Caco-2 (cell line): ENCODE results near the gene UTF1. TPM values are rescaled to one million over a fixed set of nuclear protein-coding genes. Genes with fewer than 3 reads are reported as not detected.

ENCODE experiments used
- BruUV-seq: library from RNA; stranded (reverse); fragments of 400-500 nt; replicated peaks from 2 replicates; lab custom pipeline; 2021; lab: Mats Ljungman, UMichigan
- CTCF ChIA-PET: fragments of 300-600 bp; sonication (Branson Sonifier 250); formaldehyde crosslinking; loops from one replicate; lab custom pipeline; 2022; ENCODE audit warnings: antibody characterized with exemption; lab: Charles Lee
- POLR2A ChIA-PET: fragments of 300-600 bp; sonication (Branson Sonifier 250); formaldehyde crosslinking; loops from one replicate; lab custom pipeline; 2022; ENCODE audit warnings: antibody characterized with exemption; lab: Charles Lee
- DNase-seq, 2 experiments: peaks; one replicate each; pipeline versions ENCODE4 v3.0.0 to v3.0.0-alpha.2; 2020 to 2022
- H3K27me3 ChIP-seq: replicated peaks from 2 replicates; pipeline ENCODE4 v1.6.0; 2011; ENCODE audit warnings: low read length; ENCODE audit not compliant: control insufficient read depth, insufficient read depth
- H3K36me3 ChIP-seq: 2 replicates; pipeline ENCODE4 v1.5.1; 2011; ENCODE audit warnings: low read length; ENCODE audit not compliant: control insufficient read depth, insufficient read depth
- H3K4me1 ChIP-seq: fragments of 250-450 bp; sonication (Bioruptor Pico); 2 replicates; pipeline ENCODE4 v1.5.1; 2020; ENCODE audit warnings: mild to moderate bottlenecking
- H3K4me3 ChIP-seq: 2 replicates; pipeline ENCODE4 v1.5.1; 2011; ENCODE audit warnings: low read depth, mild to moderate bottlenecking, control low read depth, low read length
- H3K9me3 ChIP-seq: fragments of 250-450 bp; sonication (Bioruptor Pico); 2 replicates; pipeline ENCODE4 v1.5.1; 2020; ENCODE audit warnings: mild to moderate bottlenecking, moderate library complexity
- H3K27ac Mint-ChIP-seq: one replicate; pipeline ENCODE4 v1.8.0; 2022; ENCODE audit warnings: mixed read lengths; ENCODE audit not compliant: unreplicated experiment
- H3K27me3 Mint-ChIP-seq: one replicate; pipeline ENCODE4 v1.8.0; 2022; ENCODE audit warnings: mixed read lengths; ENCODE audit not compliant: insufficient read depth, unreplicated experiment
- H3K36me3 Mint-ChIP-seq: one replicate; pipeline ENCODE4 v1.8.0; 2022; ENCODE audit warnings: mild to moderate bottlenecking, mixed read lengths; ENCODE audit not compliant: insufficient read depth, unreplicated experiment
- H3K4me1 Mint-ChIP-seq: one replicate; pipeline ENCODE4 v1.8.0; 2022; ENCODE audit warnings: low read depth, mixed read lengths; ENCODE audit not compliant: unreplicated experiment
- H3K4me3 Mint-ChIP-seq: one replicate; pipeline ENCODE4 v1.8.0; 2022; ENCODE audit warnings: mild to moderate bottlenecking, moderate library complexity, mixed read lengths; ENCODE audit not compliant: unreplicated experiment
- H3K9me3 Mint-ChIP-seq: one replicate; pipeline ENCODE4 v1.8.0; 2022; ENCODE audit warnings: mixed read lengths; ENCODE audit not compliant: unreplicated experiment
- CTCF ChIP-seq, 2 experiments: fragments of 200-600 bp in 1 of 2; IDR thresholded peaks; 1 replicate in 1 of 2; 2 replicates in 1 of 2; pipeline versions ENCODE4 v1.5.1 to v1.8.0; 2011 to 2022; ENCODE audit warnings: antibody characterized with exemption in 1 of 2, control low read depth in 1 of 2, inconsistent platforms in 1 of 2, low read depth in 1 of 2, low read length in 1 of 2, mild to moderate bottlenecking in 1 of 2, moderate library complexity in 1 of 2; ENCODE audit not compliant: insufficient read depth in 1 of 2, severe bottlenecking in 1 of 2, unreplicated experiment in 1 of 2
- intact Hi-C: fragments of 100-400 bp; cut with micrococcal nuclease; formaldehyde crosslinking; loops from one replicate; pipeline ENCODE4 v1.10.0; 2022; ENCODE audit not compliant: unreplicated experiment
- total RNA-seq: library from RNA; stranded (reverse); gene quantifications from 2 replicates; pipeline ENCODE4 v1.2.3, GENCODE V29; 2022

UTF1 gene
- total RNA-seq, 1 experiment from 2014 or later = not detected

- POLR2A ChIA-PET = no interaction called here
- no peaks in the 10 kb centered on the region for H3K36me3 Mint-ChIP-seq
- Histone ChIP-seq H3K4me3 (no peak overlapping the region), H3K9me3 (peaks cover 5% of the 10 kb centered on the region; the same call in 1 of the 2 replicates), H3K4me1 (no peaks in the 10 kb centered on the region), H3K36me3 (no peaks in the 10 kb centered on the region), H3K27me3 (peaks cover 2% of the 10 kb centered on the region; the same call in 1 of the 2 replicates)
- no peak for DNase-seq
- no peak overlapping the region for H3K4me3 Mint-ChIP-seq
- intact Hi-C loops = no loop called here
- no peak overlapping the region for H3K27ac Mint-ChIP-seq
- TF ChIP-seq CTCF (IDR thresholded peaks at IDR 0.05; ENCODE audit: insufficient read depth in 1 of 2, low read depth in 1 of 2, low read length in 1 of 2, severe bottlenecking in 1 of 2, unreplicated experiment in 1 of 2) = no peak
- CTCF ChIA-PET = no interaction called here
- peaks cover 4% of the 10 kb centered on the region for H3K27me3 Mint-ChIP-seq
- no peaks in the 10 kb centered on the region for H3K4me1 Mint-ChIP-seq
- BruUV-seq = no TSS peak
- no peaks in the 10 kb centered on the region for H3K9me3 Mint-ChIP-seq
These were observed 20.9 kb upstream of the UTF1 start for GRCh38 chr10:133209117-133209516.

GRCh38 chr10:133209641-133210040 is 20.4 kb upstream of the UTF1 start:
- BruUV-seq = no TSS peak
- Histone ChIP-seq H3K36me3 (no peaks in the 10 kb centered on the region), H3K4me3 (no peak overlapping the region), H3K27me3 (peaks cover 2% of the 10 kb centered on the region; the same call in 1 of the 2 replicates), H3K4me1 (no peaks in the 10 kb centered on the region), H3K9me3 (peaks cover 5% of the 10 kb centered on the region; the same call in 1 of the 2 replicates)
- Mint-ChIP-seq H3K4me1 (no peaks in the 10 kb centered on the region), H3K36me3 (no peaks in the 10 kb centered on the region), H3K4me3 (no peak overlapping the region), H3K27ac (no peak overlapping the region), H3K27me3 (peaks cover 4% of the 10 kb centered on the region), H3K9me3 (no peaks in the 10 kb centered on the region)
- POLR2A ChIA-PET = no interaction called here
- no peak for DNase-seq
- intact Hi-C loops = no loop called here
- no peak for TF ChIP-seq CTCF (IDR thresholded peaks at IDR 0.05; ENCODE audit: insufficient read depth in 1 of 2, low read depth in 1 of 2, low read length in 1 of 2, severe bottlenecking in 1 of 2, unreplicated experiment in 1 of 2)
- CTCF ChIA-PET = interaction anchor here (0.7 kb wide), 1 partner anchor 16 kb away, joined by 9 read pairs; no protein-coding TSS in a partner anchor

- POLR2A ChIA-PET = no interaction called here
These were observed 19.4 kb upstream of the UTF1 start for GRCh38 chr10:133210398-133211140.

More at GRCh38 chr10:133210398-133211140, 19.4 kb upstream of the UTF1 start:
- DNase-seq = no peak
- intact Hi-C loops = no loop called here
- Mint-ChIP-seq H3K36me3 (no peaks in the 10 kb centered on the region), H3K4me3 (no peak overlapping the region), H3K27me3 (peaks cover 10% of the 10 kb centered on the region), H3K9me3 (no peaks in the 10 kb centered on the region), H3K4me1 (no peaks in the 10 kb centered on the region), H3K27ac (no peak overlapping the region)
- Histone ChIP-seq H3K27me3 (peaks cover 2% of the 10 kb centered on the region; the same call in 1 of the 2 replicates), H3K9me3 (peaks cover 5% of the 10 kb centered on the region; the same call in 1 of the 2 replicates), H3K4me3 (no peak overlapping the region), H3K4me1 (no peaks in the 10 kb centered on the region), H3K36me3 (no peaks in the 10 kb centered on the region)
- no TSS peak for BruUV-seq
- CTCF ChIA-PET = interaction anchor here (0.7 kb wide), 1 partner anchor 15 kb away, joined by 9 read pairs; no protein-coding TSS in a partner anchor
- TF ChIP-seq CTCF (IDR thresholded peaks at IDR 0.05; ENCODE audit: insufficient read depth in 1 of 2, low read depth in 1 of 2, low read length in 1 of 2, severe bottlenecking in 1 of 2, unreplicated experiment in 1 of 2) = no peak
